GM12891 (cell line): ENCODE results near the gene DARS1.

ENCODE experiments used
- PAX5 ChIP-seq: IDR thresholded peaks from 2 replicates; pipeline ENCODE4 v1.6.1; 2011; ENCODE audit warnings: low read length, moderate library complexity, mild to moderate bottlenecking; ENCODE audit not compliant: insufficient read depth, severe bottlenecking
- POLR2A ChIP-seq: IDR thresholded peaks from 2 replicates; pipeline ENCODE4 v1.6.1; 2011; ENCODE audit warnings: low read depth, low read length, control low read depth
- POLR2AphosphoS5 ChIP-seq: IDR thresholded peaks from 2 replicates; pipeline ENCODE4 v1.6.1; 2011; ENCODE audit warnings: low read depth, low read length, control low read depth
- SPI1 ChIP-seq: IDR thresholded peaks from 2 replicates; pipeline ENCODE4 v1.6.1; 2011; ENCODE audit warnings: low read depth, low read length, control low read depth
- TAF1 ChIP-seq: IDR thresholded peaks from 2 replicates; pipeline ENCODE4 v1.6.1; 2011; ENCODE audit warnings: low read depth, low read length, control low read depth

GRCh38 chr2:135962366-135963123 is 22.9 kb downstream of the DARS1 start:
- TF ChIP-seq TAF1 = no peak
- no peak for TF ChIP-seq POLR2A
- no peak for TF ChIP-seq PAX5
- no peak for TF ChIP-seq POLR2AphosphoS5
- no peak for TF ChIP-seq SPI1
